Fibroblast of lung (primary cell): ENCODE data around the gene DNALI1.

Experiments
- CTCF ChIP-seq, 2 donors: IDR thresholded peaks in 1 of 2; conservative IDR thresholded peaks in 1 of 2; 1 replicate in 1 of 2; 2 replicates in 1 of 2; pipeline ENCODE4 v1.5.1; 2011 to 2012; ENCODE audit warnings: low read length in 2 of 2, control low read depth in 1 of 2, inconsistent platforms in 1 of 2, low read depth in 1 of 2, mild to moderate bottlenecking in 1 of 2
- EZH2 ChIP-seq: IDR thresholded peaks from 2 replicates; pipeline ENCODE4 v1.5.1; 2012; ENCODE audit warnings: low read length, control low read depth, mild to moderate bottlenecking; ENCODE audit errors: missing control alignments

- TF ChIP-seq EZH2 (no peak), CTCF (conservative IDR thresholded peaks at IDR 0.05 in 1 of 2, IDR thresholded peaks at IDR 0.05 in 1 of 2; ENCODE audit: low read depth in 1 of 2, low read length in 2 of 2) (no peak)
Measured at GRCh38 chr1:37612186-37612585, 55.4 kb downstream of the DNALI1 start.
